ENCODE results near the gene CFAP46. TPM values are rescaled to one million over a fixed set of nuclear protein-coding genes. Genes with fewer than 3 reads are reported as not detected.

CFAP46 gene
- total RNA-seq, 1 donor, result under 0.01 TPM

DNA sequence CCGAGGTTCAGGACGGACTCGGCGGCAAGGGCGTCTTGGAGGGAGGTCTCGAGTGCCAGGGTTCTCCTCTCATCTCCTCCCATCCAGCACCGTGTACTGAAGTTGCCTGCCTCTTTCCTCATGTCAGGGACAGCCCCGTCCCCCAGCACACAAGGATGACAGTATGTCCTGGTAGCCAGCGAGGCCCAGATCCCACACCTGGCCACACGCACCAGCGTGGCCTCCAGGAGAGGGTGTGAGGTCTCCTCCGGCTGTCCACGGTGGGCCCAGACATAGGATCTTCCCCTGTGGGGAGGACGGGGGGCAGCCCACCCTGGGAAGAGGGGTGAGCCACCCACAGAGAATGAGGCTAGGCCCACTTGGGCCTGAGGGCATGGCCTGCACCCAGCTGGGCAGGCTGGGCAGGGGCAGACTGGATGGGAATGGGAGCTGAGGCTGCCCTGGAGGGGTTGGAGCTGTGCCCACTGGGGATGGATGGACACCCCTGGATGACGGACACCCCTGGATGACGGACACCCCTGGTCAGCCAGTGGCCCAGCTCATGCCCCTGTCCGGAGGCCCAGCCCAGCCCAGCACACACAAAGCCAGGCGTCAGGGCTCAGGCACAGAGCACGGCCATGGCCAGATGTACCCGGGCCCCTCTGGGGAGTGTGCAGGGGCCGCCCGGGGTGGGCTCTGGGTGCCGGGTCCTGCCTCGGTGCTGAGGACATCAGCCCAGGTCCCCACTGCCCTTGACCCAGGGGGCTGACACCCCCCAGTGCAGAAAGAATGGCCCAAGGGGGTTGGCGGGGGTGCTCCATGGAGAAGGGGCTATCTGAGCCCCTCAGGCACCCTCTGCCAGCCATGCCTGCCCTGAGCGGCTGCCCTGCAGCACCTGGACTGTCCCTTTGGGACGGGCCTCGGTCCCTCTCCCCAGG lies 30.9 kb upstream of the CFAP46 start:
- no peak overlapping the region for H2AFZ ChIP-seq (ENCODE audit: low read length)
- H3K27me3 ChIP-seq (ENCODE audit: insufficient read depth, low read length), result peaks cover 40% of the 10 kb centered on the region
- TF ChIP-seq, protein P1, sequence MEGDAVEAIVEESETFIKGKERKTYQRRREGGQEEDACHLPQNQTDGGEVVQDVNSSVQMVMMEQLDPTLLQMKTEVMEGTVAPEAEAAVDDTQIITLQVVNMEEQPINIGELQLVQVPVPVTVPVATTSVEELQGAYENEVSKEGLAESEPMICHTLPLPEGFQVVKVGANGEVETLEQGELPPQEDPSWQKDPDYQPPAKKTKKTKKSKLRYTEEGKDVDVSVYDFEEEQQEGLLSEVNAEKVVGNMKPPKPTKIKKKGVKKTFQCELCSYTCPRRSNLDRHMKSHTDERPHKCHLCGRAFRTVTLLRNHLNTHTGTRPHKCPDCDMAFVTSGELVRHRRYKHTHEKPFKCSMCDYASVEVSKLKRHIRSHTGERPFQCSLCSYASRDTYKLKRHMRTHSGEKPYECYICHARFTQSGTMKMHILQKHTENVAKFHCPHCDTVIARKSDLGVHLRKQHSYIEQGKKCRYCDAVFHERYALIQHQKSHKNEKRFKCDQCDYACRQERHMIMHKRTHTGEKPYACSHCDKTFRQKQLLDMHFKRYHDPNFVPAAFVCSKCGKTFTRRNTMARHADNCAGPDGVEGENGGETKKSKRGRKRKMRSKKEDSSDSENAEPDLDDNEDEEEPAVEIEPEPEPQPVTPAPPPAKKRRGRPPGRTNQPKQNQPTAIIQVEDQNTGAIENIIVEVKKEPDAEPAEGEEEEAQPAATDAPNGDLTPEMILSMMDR (IDR thresholded peaks at IDR 0.05; ENCODE audit: extremely low read depth, low read depth, low read length), result no peak
- H3K4me3 ChIP-seq (ENCODE audit: insufficient read depth, low read length), result no peak overlapping the region
- H3K27ac ChIP-seq (ENCODE audit: low read depth, low read length), result no peak overlapping the region
- peak; percentile 61 for DNase-seq (ENCODE audit: insufficient read length, low spot score, missing footprints)
- no peak overlapping the region for H3K4me2 ChIP-seq (ENCODE audit: insufficient read depth, low read length)
- no peaks in the 10 kb centered on the region for H3K36me3 ChIP-seq (ENCODE audit: insufficient read depth, low read length)
- H3K79me2 ChIP-seq (ENCODE audit: insufficient read depth, low read length), result no peaks in the 10 kb centered on the region
- no peaks in the 10 kb centered on the region for H3K4me1 ChIP-seq (ENCODE audit: insufficient read depth, low read length)
- H4K20me1 ChIP-seq (ENCODE audit: insufficient read depth, low read length), result no peaks in the 10 kb centered on the region
- no peaks in the 10 kb centered on the region for H3K9me3 ChIP-seq (ENCODE audit: low read depth, low read length)

DNA sequence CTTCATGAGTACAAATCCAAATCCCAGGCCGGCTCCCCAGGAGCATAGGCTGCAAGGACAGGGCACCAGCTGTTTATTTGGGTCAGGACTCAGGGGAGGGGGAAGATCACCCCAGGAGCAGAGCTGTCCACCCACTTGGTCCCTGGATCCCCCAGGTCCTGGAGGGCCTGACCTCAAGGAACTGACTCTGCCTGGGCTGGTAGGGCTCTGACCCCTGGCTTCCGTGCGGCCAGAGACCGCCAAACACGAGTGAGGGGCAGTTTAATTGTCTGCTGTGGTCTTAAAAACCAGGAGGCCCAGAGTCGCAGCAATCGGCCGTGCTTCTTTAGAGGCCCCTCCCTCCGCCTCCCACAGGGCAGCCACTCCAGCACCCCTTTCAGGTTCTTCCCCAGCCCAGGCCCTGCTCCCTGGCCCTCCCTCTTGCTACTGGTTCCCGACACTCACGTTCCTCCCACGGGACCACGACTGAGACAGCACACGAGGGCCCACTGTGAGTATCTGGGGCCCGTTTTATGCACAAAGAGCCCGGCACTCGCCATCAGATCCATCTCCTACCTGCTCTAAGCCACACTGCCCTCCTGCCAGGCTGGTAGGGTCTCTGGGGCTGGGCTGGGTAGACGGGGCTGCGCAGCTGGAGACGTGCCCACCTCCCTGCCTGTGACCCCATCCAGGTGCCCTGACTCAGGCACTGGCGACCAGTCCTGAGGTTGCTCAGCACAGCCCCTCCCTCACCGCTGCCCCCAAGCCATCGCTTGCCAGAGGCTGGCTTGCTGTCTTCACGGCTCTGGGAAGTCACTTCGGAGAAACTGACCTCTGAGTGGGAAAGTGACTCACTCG lies 30.0 kb upstream of the CFAP46 start:
- Histone ChIP-seq H2AFZ (ENCODE audit: low read length) (no peak overlapping the region), H3K27ac (ENCODE audit: low read depth, low read length) (no peak overlapping the region), H3K4me3 (ENCODE audit: insufficient read depth, low read length) (no peak overlapping the region), H3K79me2 (ENCODE audit: insufficient read depth, low read length) (no peaks in the 10 kb centered on the region), H3K4me1 (ENCODE audit: insufficient read depth, low read length) (no peaks in the 10 kb centered on the region), H4K20me1 (ENCODE audit: insufficient read depth, low read length) (no peaks in the 10 kb centered on the region), H3K36me3 (ENCODE audit: insufficient read depth, low read length) (no peaks in the 10 kb centered on the region), H3K27me3 (ENCODE audit: insufficient read depth, low read length) (peaks cover 44% of the 10 kb centered on the region), H3K4me2 (ENCODE audit: insufficient read depth, low read length) (no peak overlapping the region), H3K9me3 (ENCODE audit: low read depth, low read length) (no peaks in the 10 kb centered on the region)
- peak; percentile 73 for DNase-seq (ENCODE audit: insufficient read length, low spot score, missing footprints)
- TF ChIP-seq, protein P1 (IDR thresholded peaks at IDR 0.05; ENCODE audit: extremely low read depth, low read depth, low read length), result no peak

DNA sequence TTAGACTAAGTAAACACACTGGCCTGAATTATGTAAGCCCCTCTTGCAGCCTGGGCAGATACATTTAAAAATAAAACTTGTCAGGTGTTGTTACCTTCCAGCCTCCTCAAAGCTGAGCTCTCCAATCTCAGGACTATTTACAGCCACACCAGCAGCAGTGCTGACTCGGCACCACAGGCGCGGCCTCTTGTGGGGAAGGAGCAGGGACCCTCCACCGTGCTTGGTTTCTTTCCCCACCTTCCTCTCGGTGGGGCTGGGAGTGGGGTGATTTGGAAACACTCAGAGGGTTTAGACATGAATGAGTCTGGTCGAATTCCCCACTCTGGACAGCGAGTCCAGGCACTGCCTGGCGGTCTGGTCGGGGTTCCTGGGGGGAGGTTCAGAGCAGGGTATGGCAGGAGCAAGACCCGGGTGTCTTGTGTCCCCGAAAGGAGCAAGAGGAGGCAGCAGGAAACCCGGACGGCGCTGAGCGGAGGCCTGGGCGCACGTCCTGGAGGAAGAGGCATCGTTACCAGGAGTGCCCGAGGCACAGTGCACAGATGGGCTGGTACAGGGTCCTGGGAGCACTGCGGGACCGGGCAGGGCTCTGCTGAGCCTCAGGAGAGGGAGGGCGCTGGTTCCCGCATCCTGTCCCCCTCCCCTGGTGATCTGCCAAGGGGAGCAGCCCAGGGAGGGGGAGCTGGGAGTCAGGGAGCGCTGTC lies 29.2 kb upstream of the CFAP46 start:
- H2AFZ ChIP-seq (ENCODE audit: low read length), result no peak overlapping the region
- peak; percentile 67 for DNase-seq (ENCODE audit: insufficient read length, low spot score, missing footprints)
- no peak overlapping the region for H3K27ac ChIP-seq (ENCODE audit: low read depth, low read length)

More for the DNA sequence above, 29.2 kb upstream of the CFAP46 start:
- H3K4me1 ChIP-seq (ENCODE audit: insufficient read depth, low read length), result no peaks in the 10 kb centered on the region
- no peaks in the 10 kb centered on the region for H3K9me3 ChIP-seq (ENCODE audit: low read depth, low read length)
- H3K79me2 ChIP-seq (ENCODE audit: insufficient read depth, low read length), result no peaks in the 10 kb centered on the region
- no peaks in the 10 kb centered on the region for H4K20me1 ChIP-seq (ENCODE audit: insufficient read depth, low read length)
- H3K27me3 ChIP-seq (ENCODE audit: insufficient read depth, low read length), result peaks cover 44% of the 10 kb centered on the region
- TF ChIP-seq, protein P1 (IDR thresholded peaks at IDR 0.05; ENCODE audit: extremely low read depth, low read depth, low read length), result no peak
- no peak overlapping the region for H3K4me3 ChIP-seq (ENCODE audit: insufficient read depth, low read length)
- H3K36me3 ChIP-seq (ENCODE audit: insufficient read depth, low read length), result no peaks in the 10 kb centered on the region
- no peak overlapping the region for H3K4me2 ChIP-seq (ENCODE audit: insufficient read depth, low read length)
